ENCODE measurements around the gene OLFM2. TPM values are rescaled to one million over a fixed set of nuclear protein-coding genes. Genes with fewer than 3 reads are reported as not detected.

Gene OLFM2
- total and polyA plus RNA-seq, 4 donors: 0.49 to 28.9 (median 2.3) TPM

DNA sequence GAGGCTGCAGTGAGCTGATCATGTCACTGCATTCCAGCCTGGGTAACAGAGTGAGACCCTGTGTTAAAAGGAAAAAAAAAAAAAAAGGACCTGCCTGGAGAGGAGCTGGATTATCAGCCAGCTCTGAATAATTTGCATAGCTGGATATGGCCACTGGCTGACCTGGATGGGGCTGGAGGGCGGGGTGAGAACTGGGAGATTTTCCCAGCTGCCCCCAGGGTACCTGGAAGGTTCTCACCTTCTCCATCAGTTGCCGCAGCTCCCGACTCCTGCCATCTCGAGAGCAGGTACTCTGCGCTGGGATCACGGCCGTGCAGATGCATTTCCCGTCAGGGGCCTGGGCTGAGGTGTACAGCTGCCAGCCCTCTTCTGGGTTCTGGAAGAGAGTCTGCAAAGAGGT lies 75.9 kb downstream of the OLFM2 start:
- H3K9me3 ChIP-seq (ENCODE audit: control insufficient read depth in 4 of 4, low read length in 3 of 4): no peaks in the 10 kb centered on the region
- H3K27me3 ChIP-seq (ENCODE audit: control insufficient read depth in 4 of 4, insufficient read depth in 4 of 4, low read length in 3 of 4): no peaks in the 10 kb centered on the region
- H3K27ac ChIP-seq (ENCODE audit: low read depth in 1 of 2, low read length in 2 of 2): no peak overlapping the region
- TF ChIP-seq, protein P1, sequence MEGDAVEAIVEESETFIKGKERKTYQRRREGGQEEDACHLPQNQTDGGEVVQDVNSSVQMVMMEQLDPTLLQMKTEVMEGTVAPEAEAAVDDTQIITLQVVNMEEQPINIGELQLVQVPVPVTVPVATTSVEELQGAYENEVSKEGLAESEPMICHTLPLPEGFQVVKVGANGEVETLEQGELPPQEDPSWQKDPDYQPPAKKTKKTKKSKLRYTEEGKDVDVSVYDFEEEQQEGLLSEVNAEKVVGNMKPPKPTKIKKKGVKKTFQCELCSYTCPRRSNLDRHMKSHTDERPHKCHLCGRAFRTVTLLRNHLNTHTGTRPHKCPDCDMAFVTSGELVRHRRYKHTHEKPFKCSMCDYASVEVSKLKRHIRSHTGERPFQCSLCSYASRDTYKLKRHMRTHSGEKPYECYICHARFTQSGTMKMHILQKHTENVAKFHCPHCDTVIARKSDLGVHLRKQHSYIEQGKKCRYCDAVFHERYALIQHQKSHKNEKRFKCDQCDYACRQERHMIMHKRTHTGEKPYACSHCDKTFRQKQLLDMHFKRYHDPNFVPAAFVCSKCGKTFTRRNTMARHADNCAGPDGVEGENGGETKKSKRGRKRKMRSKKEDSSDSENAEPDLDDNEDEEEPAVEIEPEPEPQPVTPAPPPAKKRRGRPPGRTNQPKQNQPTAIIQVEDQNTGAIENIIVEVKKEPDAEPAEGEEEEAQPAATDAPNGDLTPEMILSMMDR (IDR thresholded peaks at IDR 0.05; ENCODE audit: low read depth, low read length, missing input control): no peak
- TF ChIP-seq RAD21 (IDR thresholded peaks at IDR 0.05) (no peak), ATF3 (IDR thresholded peaks at IDR 0.05) (no peak), FOXA1 (IDR thresholded peaks at IDR 0.05) (no peak), HNF4G (IDR thresholded peaks at IDR 0.05) (no peak), YY1 (IDR thresholded peaks at IDR 0.05) (no peak), EGR1 (IDR thresholded peaks at IDR 0.05; ENCODE audit: low read depth in 2 of 2) (no peak), NR2F2 (IDR thresholded peaks at IDR 0.05) (no peak), REST (IDR thresholded peaks at IDR 0.05) (no peak), SP1 (IDR thresholded peaks at IDR 0.05) (no peak), HNF4A (conservative IDR thresholded peaks at IDR 0.05) (no peak), GABPA (IDR thresholded peaks at IDR 0.05 in 1 of 2, conservative IDR thresholded peaks at IDR 0.05 in 1 of 2) (no peak), FOXA2 (IDR thresholded peaks at IDR 0.05) (no peak), MAX (IDR thresholded peaks at IDR 0.05) (no peak), TAF1 (conservative IDR thresholded peaks at IDR 0.05) (no peak), JUND (IDR thresholded peaks at IDR 0.05) (no peak), RXRA (IDR thresholded peaks at IDR 0.05) (no peak)
- TF ChIP-seq, protein P2, sequence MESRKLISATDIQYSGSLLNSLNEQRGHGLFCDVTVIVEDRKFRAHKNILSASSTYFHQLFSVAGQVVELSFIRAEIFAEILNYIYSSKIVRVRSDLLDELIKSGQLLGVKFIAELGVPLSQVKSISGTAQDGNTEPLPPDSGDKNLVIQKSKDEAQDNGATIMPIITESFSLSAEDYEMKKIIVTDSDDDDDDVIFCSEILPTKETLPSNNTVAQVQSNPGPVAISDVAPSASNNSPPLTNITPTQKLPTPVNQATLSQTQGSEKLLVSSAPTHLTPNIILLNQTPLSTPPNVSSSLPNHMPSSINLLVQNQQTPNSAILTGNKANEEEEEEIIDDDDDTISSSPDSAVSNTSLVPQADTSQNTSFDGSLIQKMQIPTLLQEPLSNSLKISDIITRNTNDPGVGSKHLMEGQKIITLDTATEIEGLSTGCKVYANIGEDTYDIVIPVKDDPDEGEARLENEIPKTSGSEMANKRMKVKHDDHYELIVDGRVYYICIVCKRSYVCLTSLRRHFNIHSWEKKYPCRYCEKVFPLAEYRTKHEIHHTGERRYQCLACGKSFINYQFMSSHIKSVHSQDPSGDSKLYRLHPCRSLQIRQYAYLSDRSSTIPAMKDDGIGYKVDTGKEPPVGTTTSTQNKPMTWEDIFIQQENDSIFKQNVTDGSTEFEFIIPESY (IDR thresholded peaks at IDR 0.05): no peak
- no peak overlapping the region for H3K4me3 ChIP-seq (ENCODE audit: low read depth in 1 of 3, low read length in 3 of 3)
- H3K4me1 ChIP-seq (ENCODE audit: control insufficient read depth in 4 of 4, insufficient read depth in 4 of 4, low read length in 3 of 4): no peaks in the 10 kb centered on the region
- DNase-seq (ENCODE audit: low spot score): no peak
- H3K36me3 ChIP-seq (ENCODE audit: control insufficient read depth in 4 of 4, insufficient read depth in 3 of 4, low read depth in 1 of 4, low read length in 3 of 4): peaks cover 0 to 3% (median 1%) of the 10 kb centered on the region in 4 donors
- H3K9ac ChIP-seq (ENCODE audit: low read depth in 1 of 2, low read length in 2 of 2): no peak overlapping the region
- 94% methylated on average over 8 of the region's 8 CpGs for WGBS
